AG04450 (cell line): ENCODE results near the gene UBE3C. TPM values are rescaled to one million over a fixed set of nuclear protein-coding genes. Genes with fewer than 3 reads are reported as not detected.
"Not testable (repeated sequence)": the region's sequence is repeated elsewhere in the genome, so short reads cannot be mapped to it uniquely, and the experiment has no call there.

ENCODE experiments used
- CTCF ChIA-PET: fragments of 300-600, 350-600 bp; formaldehyde crosslinking; extraction: SDS; loops from one replicate; lab custom pipeline; 2022; ENCODE audit warnings: antibody characterized with exemption, inconsistent platforms; lab: Charles Lee
- POLR2A ChIA-PET: fragments of 350-600 bp; formaldehyde crosslinking; extraction: SDS; loops from one replicate; lab custom pipeline; 2021; ENCODE audit warnings: antibody characterized with exemption, inconsistent platforms; lab: Yijun Ruan, JAX
- DNase-seq: peaks from one replicate; pipeline ENCODE4 v3.0.0-alpha.2; 2011; ENCODE audit warnings: low read depth, low spot score
- H3K27ac ChIP-seq: one replicate; pipeline ENCODE4 v1.5.1; 2012; ENCODE audit warnings: low read depth, low read length, control low read depth
- H3K27me3 ChIP-seq: one replicate; pipeline ENCODE4 v1.6.0; 2012; ENCODE audit warnings: low read length; ENCODE audit not compliant: control insufficient read depth, insufficient read depth
- H3K4me3 ChIP-seq: 2 replicates; pipeline ENCODE4 v1.5.1; 2011; ENCODE audit warnings: mild to moderate bottlenecking, low read depth, low read length, control low read depth
- H3K9me3 ChIP-seq: 2 replicates; pipeline ENCODE4 v1.5.1; 2012; ENCODE audit warnings: low read length; ENCODE audit not compliant: control insufficient read depth, insufficient read depth
- CTCF ChIP-seq: IDR thresholded peaks from 2 replicates; pipeline ENCODE4 v1.5.1; 2011; ENCODE audit warnings: low read depth, low read length, control low read depth, inconsistent platforms
- polyA plus RNA-seq: library from polyadenylated mRNA; depleted of rRNA; stranded (reverse); fragments of >200 nt; gene quantifications from 2 replicates; pipeline ENCODE4 v1.2.3, GENCODE V29; 2011

The UBE3C gene
- polyA plus RNA-seq, 1 experiment: 71.2 TPM

- Histone ChIP-seq H3K27ac (no peak overlapping the region), H3K9me3 (no peaks in the 10 kb centered on the region), H3K4me3 (no peak overlapping the region), H3K27me3 (no peaks in the 10 kb centered on the region)
- CTCF ChIA-PET: interaction anchor here (0.9 to 1.1 kb wide), 2 partner anchors 72 to 122 kb away, joined by 3 to 4 read pairs; no protein-coding TSS in a partner anchor
- no peak for DNase-seq
- no peak for TF ChIP-seq CTCF
- POLR2A ChIA-PET: no interaction called here
Measured at GRCh38 chr7:157152391-157152937, 13.7 kb downstream of the UBE3C start.

GRCh38 chr7:157153260-157153659 is 14.5 kb downstream of the UBE3C start:
- H3K27ac ChIP-seq: no peak overlapping the region
- TF ChIP-seq CTCF: no peak
- no peak for DNase-seq
- H3K9me3 ChIP-seq: no peaks in the 10 kb centered on the region
- H3K4me3 ChIP-seq: no peak overlapping the region
- ChIA-PET POLR2A (no interaction called here), CTCF (interaction anchor here (1.1 kb wide), 1 partner anchor 72 kb away, joined by 4 read pairs; no protein-coding TSS in a partner anchor)
- H3K27me3 ChIP-seq: no peaks in the 10 kb centered on the region

GRCh38 chr7:157155959-157156358 is 17.2 kb downstream of the UBE3C start:
- no peak overlapping the region for H3K27ac ChIP-seq
- no peak for TF ChIP-seq CTCF
- no peak overlapping the region for H3K4me3 ChIP-seq
- no peaks in the 10 kb centered on the region for H3K27me3 ChIP-seq
- ChIA-PET CTCF (no interaction called here), POLR2A (interaction anchor here (0.7 kb wide), 1 partner anchor 69 kb away, joined by 3 read pairs; no protein-coding TSS in a partner anchor)
- no peak for DNase-seq
- H3K9me3 ChIP-seq: no peaks in the 10 kb centered on the region

GRCh38 chr7:157158400-157158799 is 19.7 kb downstream of the UBE3C start:
- POLR2A ChIA-PET: no interaction called here
- Histone ChIP-seq H3K27ac (no peak overlapping the region), H3K4me3 (no peak overlapping the region), H3K27me3 (no peaks in the 10 kb centered on the region), H3K9me3 (no peaks in the 10 kb centered on the region)
- DNase-seq: no peak
- CTCF ChIA-PET: no interaction called here
- no peak for TF ChIP-seq CTCF

- CTCF ChIA-PET, POLR2A ChIA-PET, H3K4me3 ChIP-seq, H3K27ac ChIP-seq, H3K9me3 ChIP-seq, DNase-seq, H3K27me3 ChIP-seq: not testable (repeated sequence)
Measured at GRCh38 chr7:157159537-157159936, 20.8 kb downstream of the UBE3C start.
